OCI-M2 (cell line): Measurements from ENCODE around the gene GOLGA7B.

Experiments used
- DNase-seq: peaks from one replicate; lab custom pipeline; 2025; ENCODE audit not compliant: unreplicated experiment; lab: John Stamatoyannopoulos, UW

The GOLGA7B gene

GRCh38 chr10:97919012-97919411 lies 69.4 kb downstream of the GOLGA7B start:
- DNase-seq = no peak

- no peak for DNase-seq
Measured at GRCh38 chr10:97920865-97921264, 71.2 kb downstream of the GOLGA7B start.
